Tibial nerve (tissue), 4 donors: ENCODE results near the gene RALGDS.
"Not testable (repeated sequence)": the region's sequence is repeated elsewhere in the genome, so short reads cannot be mapped to it uniquely, and the experiment has no call there.

Source experiments
- EP300 ChIP-seq, 2 donors: sonication (generic); formaldehyde crosslinking; IDR thresholded peaks; one replicate each; pipeline ENCODE4 v1.6.1; 2017; ENCODE audit warnings: antibody characterized with exemption in 2 of 2, mild to moderate bottlenecking in 1 of 2
- TF ChIP-seq, protein P1 (sequence below), 5 experiments: fragments of 200-600 bp in 3 of 5; fragments of 450-650 bp in 2 of 5; sonication (generic) in 3 of 5; IDR thresholded peaks; one replicate each; pipeline ENCODE4 v1.5.1; 2016 to 2019; ENCODE audit warnings: antibody characterized with exemption in 5 of 5, mild to moderate bottlenecking in 3 of 5, moderate library complexity in 2 of 5

DNA sequence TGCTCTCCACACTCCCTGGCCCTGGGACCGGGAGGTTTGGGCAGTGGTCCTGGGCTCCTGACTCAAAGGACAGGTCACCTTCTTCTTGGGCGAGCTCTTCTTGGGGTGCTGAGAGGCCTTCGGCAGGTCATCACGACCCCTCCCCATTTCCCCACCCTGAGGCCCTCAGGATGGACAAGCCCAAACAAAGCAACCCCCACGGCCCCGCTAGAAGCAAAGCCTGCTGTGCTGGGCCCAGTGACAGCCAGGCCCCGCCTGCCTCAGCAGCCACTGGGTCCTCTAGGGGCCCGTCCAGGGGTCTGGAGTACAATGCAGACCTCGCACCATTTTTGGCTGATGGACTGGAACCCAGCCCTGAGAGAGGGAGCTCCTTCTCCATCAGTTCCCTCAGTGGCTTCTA, 37.4 kb downstream of the RALGDS start:
- TF ChIP-seq, protein P1, sequence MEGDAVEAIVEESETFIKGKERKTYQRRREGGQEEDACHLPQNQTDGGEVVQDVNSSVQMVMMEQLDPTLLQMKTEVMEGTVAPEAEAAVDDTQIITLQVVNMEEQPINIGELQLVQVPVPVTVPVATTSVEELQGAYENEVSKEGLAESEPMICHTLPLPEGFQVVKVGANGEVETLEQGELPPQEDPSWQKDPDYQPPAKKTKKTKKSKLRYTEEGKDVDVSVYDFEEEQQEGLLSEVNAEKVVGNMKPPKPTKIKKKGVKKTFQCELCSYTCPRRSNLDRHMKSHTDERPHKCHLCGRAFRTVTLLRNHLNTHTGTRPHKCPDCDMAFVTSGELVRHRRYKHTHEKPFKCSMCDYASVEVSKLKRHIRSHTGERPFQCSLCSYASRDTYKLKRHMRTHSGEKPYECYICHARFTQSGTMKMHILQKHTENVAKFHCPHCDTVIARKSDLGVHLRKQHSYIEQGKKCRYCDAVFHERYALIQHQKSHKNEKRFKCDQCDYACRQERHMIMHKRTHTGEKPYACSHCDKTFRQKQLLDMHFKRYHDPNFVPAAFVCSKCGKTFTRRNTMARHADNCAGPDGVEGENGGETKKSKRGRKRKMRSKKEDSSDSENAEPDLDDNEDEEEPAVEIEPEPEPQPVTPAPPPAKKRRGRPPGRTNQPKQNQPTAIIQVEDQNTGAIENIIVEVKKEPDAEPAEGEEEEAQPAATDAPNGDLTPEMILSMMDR (IDR thresholded peaks at IDR 0.05) = not testable (repeated sequence)
- not testable (repeated sequence) for TF ChIP-seq EP300 (IDR thresholded peaks at IDR 0.05)
